Karpas-422 (cell line): ENCODE data around the gene RAB22A. TPM values are rescaled to one million over a fixed set of nuclear protein-coding genes. Genes with fewer than 3 reads are reported as not detected.

Experiments
- DNase-seq: peaks from one replicate; pipeline ENCODE4 v3.0.0-alpha.2; 2015
- H2AFZ ChIP-seq: fragments of 200-600 bp; sonication (generic); 2 replicates; pipeline ENCODE4 v1.6.1; 2014; ENCODE audit warnings: antibody characterized with exemption, low read length, mixed read lengths
- H3K27ac ChIP-seq: fragments of 200-600 bp; sonication (generic); 2 replicates; pipeline ENCODE4 v1.5.1; 2014; ENCODE audit warnings: mild to moderate bottlenecking, low read length, moderate library complexity
- H3K27me3 ChIP-seq: fragments of 200-600 bp; sonication (generic); 2 replicates; pipeline ENCODE4 v1.6.1; 2014; ENCODE audit warnings: low read length, mixed read lengths
- H3K36me3 ChIP-seq: fragments of 200-600 bp; sonication (generic); 2 replicates; pipeline ENCODE4 v1.6.1; 2014; ENCODE audit warnings: low read length, mixed read lengths; ENCODE audit not compliant: insufficient read depth
- H3K4me1 ChIP-seq: fragments of 200-600 bp; sonication (generic); 2 replicates; pipeline ENCODE4 v1.6.1; 2014; ENCODE audit warnings: mild to moderate bottlenecking, low read length, mixed read lengths
- H3K4me2 ChIP-seq: fragments of 200-600 bp; sonication (generic); 2 replicates; pipeline ENCODE4 v1.6.1; 2014; ENCODE audit warnings: low read length, low read depth, mild to moderate bottlenecking; ENCODE audit not compliant: poor library complexity, severe bottlenecking
- H3K4me3 ChIP-seq: fragments of 200-600 bp; sonication (generic); 2 replicates; pipeline ENCODE4 v1.5.1; 2014; ENCODE audit warnings: mild to moderate bottlenecking, antibody characterized with exemption, low read length, mixed read lengths
- H3K79me2 ChIP-seq: fragments of 200-600 bp; sonication (generic); 2 replicates; pipeline ENCODE4 v1.6.1; 2014; ENCODE audit warnings: mild to moderate bottlenecking, low read length, mixed read lengths
- H3K9ac ChIP-seq: fragments of 200-600 bp; sonication (generic); 2 replicates; pipeline ENCODE4 v1.6.0; 2014; ENCODE audit warnings: low read length
- H3K9me2 ChIP-seq: fragments of 200-600 bp; sonication (generic), shearing (Covaris generic); replicated peaks from 2 replicates; pipeline ENCODE4 v1.6.0; 2014; ENCODE audit warnings: mild to moderate bottlenecking, low read length, moderate library complexity; ENCODE audit not compliant: insufficient read depth
- H3K9me3 ChIP-seq: fragments of 300-700, 200-600 bp; sonication (generic); 2 replicates; pipeline ENCODE4 v1.6.1; 2014; ENCODE audit warnings: low read length, mixed read lengths
- H4K20me1 ChIP-seq: fragments of 200-600 bp; sonication (generic); 2 replicates; pipeline ENCODE4 v1.6.1; 2014; ENCODE audit warnings: mild to moderate bottlenecking, antibody characterized with exemption, low read length, low read depth; ENCODE audit not compliant: insufficient read depth
- total RNA-seq: library from RNA; depleted of rRNA; stranded (reverse); fragments of >200 nt; shearing (Covaris generic); gene quantifications from 2 replicates; pipeline ENCODE4 v1.2.3, GENCODE V29; 2014; ENCODE audit warnings: low replicate concordance

The RAB22A gene
- total RNA-seq, 1 experiment from 2014 or later = 11.8 TPM

GRCh38 chr20:58294497-58295455 lies 14.7 kb upstream of the RAB22A start:
- no peak overlapping the region for H2AFZ ChIP-seq
- no peaks in the 10 kb centered on the region for H3K36me3 ChIP-seq
- no peaks in the 10 kb centered on the region for H4K20me1 ChIP-seq
- no peak overlapping the region for H3K4me3 ChIP-seq
- no peaks in the 10 kb centered on the region for H3K4me1 ChIP-seq
- no peak overlapping the region for H3K27ac ChIP-seq
- no peaks in the 10 kb centered on the region for H3K9me3 ChIP-seq
- H3K79me2 ChIP-seq = no peaks in the 10 kb centered on the region
- no peak overlapping the region for H3K9ac ChIP-seq
- H3K9me2 ChIP-seq = no peaks in the 10 kb centered on the region
- DNase-seq = no peak
- H3K27me3 ChIP-seq = no peaks in the 10 kb centered on the region
- no peak overlapping the region for H3K4me2 ChIP-seq

GRCh38 chr20:58296051-58296837 lies 13.3 kb upstream of the RAB22A start:
- Histone ChIP-seq H3K9me3 (no peaks in the 10 kb centered on the region), H3K9me2 (no peaks in the 10 kb centered on the region), H3K27ac (no peak overlapping the region), H3K36me3 (no peaks in the 10 kb centered on the region), H3K4me1 (no peaks in the 10 kb centered on the region), H3K4me2 (no peak overlapping the region), H2AFZ (no peak overlapping the region), H3K9ac (no peak overlapping the region), H3K79me2 (no peaks in the 10 kb centered on the region), H3K27me3 (no peaks in the 10 kb centered on the region), H3K4me3 (no peak overlapping the region), H4K20me1 (no peaks in the 10 kb centered on the region)
- peak; percentile 14 for DNase-seq

- Histone ChIP-seq H3K9ac (no peak overlapping the region), H3K36me3 (no peaks in the 10 kb centered on the region), H3K4me1 (no peaks in the 10 kb centered on the region), H3K79me2 (no peaks in the 10 kb centered on the region), H3K4me2 (no peak overlapping the region), H3K27me3 (no peaks in the 10 kb centered on the region), H2AFZ (no peak overlapping the region), H3K9me2 (no peaks in the 10 kb centered on the region), H3K9me3 (no peaks in the 10 kb centered on the region), H3K27ac (no peak overlapping the region), H3K4me3 (no peak overlapping the region), H4K20me1 (no peaks in the 10 kb centered on the region)
- no peak for DNase-seq
These were observed 12.1 kb upstream of the RAB22A start for GRCh38 chr20:58297394-58297793.

GRCh38 chr20:58300321-58300720 lies 9.2 kb upstream of the RAB22A start:
- no peak overlapping the region for H3K27ac ChIP-seq
- no peaks in the 10 kb centered on the region for H4K20me1 ChIP-seq
- no peaks in the 10 kb centered on the region for H3K9me2 ChIP-seq
- H3K4me3 ChIP-seq = no peak overlapping the region
- no peaks in the 10 kb centered on the region for H3K27me3 ChIP-seq
- no peak overlapping the region for H2AFZ ChIP-seq
- H3K79me2 ChIP-seq = no peaks in the 10 kb centered on the region
- no peak overlapping the region for H3K4me2 ChIP-seq
- no peaks in the 10 kb centered on the region for H3K9me3 ChIP-seq
- no peaks in the 10 kb centered on the region for H3K36me3 ChIP-seq
- no peak overlapping the region for H3K9ac ChIP-seq
- no peaks in the 10 kb centered on the region for H3K4me1 ChIP-seq
- peak; percentile 29 for DNase-seq

- Histone ChIP-seq H3K27me3 (no peaks in the 10 kb centered on the region), H4K20me1 (no peaks in the 10 kb centered on the region), H3K9ac (no peak overlapping the region), H2AFZ (no peak overlapping the region), H3K4me1 (peaks cover 8% of the 10 kb centered on the region; the same call in 1 of the 2 replicates), H3K4me2 (no peak overlapping the region), H3K9me3 (no peaks in the 10 kb centered on the region), H3K79me2 (no peaks in the 10 kb centered on the region), H3K9me2 (no peaks in the 10 kb centered on the region), H3K36me3 (no peaks in the 10 kb centered on the region), H3K27ac (no peak overlapping the region), H3K4me3 (no peak overlapping the region)
- no peak for DNase-seq
These were observed 6.0 kb upstream of the RAB22A start for GRCh38 chr20:58303547-58303946.

- Histone ChIP-seq H4K20me1 (no peaks in the 10 kb centered on the region), H2AFZ (no peak overlapping the region), H3K4me3 (no peak overlapping the region), H3K4me1 (peaks cover 11% of the 10 kb centered on the region; the same call in 1 of the 2 replicates), H3K36me3 (no peaks in the 10 kb centered on the region), H3K79me2 (no peaks in the 10 kb centered on the region), H3K27ac (no peak overlapping the region), H3K9me3 (no peaks in the 10 kb centered on the region), H3K9ac (no peak overlapping the region), H3K9me2 (no peaks in the 10 kb centered on the region), H3K4me2 (no peak overlapping the region), H3K27me3 (no peaks in the 10 kb centered on the region)
- no peak for DNase-seq
These were observed 4.5 kb upstream of the RAB22A start for GRCh38 chr20:58305061-58305460.

GRCh38 chr20:58306421-58307261 lies 2.9 kb upstream of the RAB22A start:
- Histone ChIP-seq H3K27me3 (no peaks in the 10 kb centered on the region), H3K9me3 (no peaks in the 10 kb centered on the region), H3K9ac (no peak overlapping the region), H3K36me3 (no peaks in the 10 kb centered on the region), H3K4me2 (no peak overlapping the region), H2AFZ (no peak overlapping the region), H3K4me1 (peaks cover 24% of the 10 kb centered on the region), H3K9me2 (no peaks in the 10 kb centered on the region), H4K20me1 (no peaks in the 10 kb centered on the region; the same call in 1 of the 2 replicates), H3K27ac (no peak overlapping the region), H3K4me3 (no peak overlapping the region), H3K79me2 (peaks cover 13% of the 10 kb centered on the region)
- DNase-seq = peak; percentile 56
